B cell (primary cell): ENCODE results near the gene CUL3. TPM values are rescaled to one million over a fixed set of nuclear protein-coding genes. Genes with fewer than 3 reads are reported as not detected.

Experiments
- ATAC-seq: fragments of 200-7000 bp; cut with Tn5 transposase; one replicate; pipeline ENCODE4 v1.10.0; 2021; ENCODE audit warnings: low read depth, mild to moderate bottlenecking, moderate number of reproducible peaks, moderate library complexity
- CTCF ChIA-PET: fragments of 350-600 bp; sonication (Branson Sonifier 250); formaldehyde crosslinking; loops from one replicate; lab custom pipeline; 2021; ENCODE audit warnings: antibody characterized with exemption, inconsistent platforms; lab: Charles Lee
- POLR2A ChIA-PET: fragments of 350-600 bp; sonication (Branson Sonifier 250); formaldehyde crosslinking; loops from one replicate; lab custom pipeline; 2021; ENCODE audit warnings: antibody characterized with exemption; lab: Charles Lee
- DNase-seq: peaks from one replicate; pipeline ENCODE4 v3.0.0; 2013
- H2AFZ ChIP-seq: 2 replicates; pipeline ENCODE4 v1.6.1; 2012; ENCODE audit warnings: mild to moderate bottlenecking, low read depth, low read length; ENCODE audit not compliant: insufficient read depth, poor library complexity, severe bottlenecking
- H3K27ac ChIP-seq, 2 donors: 1 replicate in 1 of 2; 2 replicates in 1 of 2; pipeline ENCODE4 v1.5.1; 2012 to 2013; ENCODE audit warnings: low read length in 2 of 2, mild to moderate bottlenecking in 2 of 2, moderate library complexity in 1 of 2
- H3K27me3 ChIP-seq, 4 experiments: fragments of 200-600 bp in 1 of 4; sonication (generic) in 1 of 4; replicated peaks in 1 of 4; 1 replicate in 2 of 4; 2 replicates in 2 of 4; pipeline versions ENCODE4 v1.6.1 to v1.7.0; 2013 to 2016; ENCODE audit warnings: low read length in 3 of 4, mild to moderate bottlenecking in 2 of 4, mixed read lengths in 1 of 4, moderate library complexity in 1 of 4; ENCODE audit not compliant: insufficient read depth in 4 of 4, control insufficient read depth in 3 of 4; ENCODE audit errors: control extremely low read depth in 1 of 4
- H3K36me3 ChIP-seq, 2 experiments: replicated peaks in 1 of 2; 1 replicate in 1 of 2; 2 replicates in 1 of 2; pipeline versions ENCODE4 v1.6.1 to v1.7.1; 2013; ENCODE audit warnings: low read length in 1 of 2; ENCODE audit not compliant: insufficient read depth in 2 of 2, control insufficient read depth in 1 of 2; ENCODE audit errors: control extremely low read depth in 1 of 2, extremely low read depth in 1 of 2
- H3K4me1 ChIP-seq, 2 donors: fragments of 200-600 bp in 1 of 2; sonication (generic) in 1 of 2; 1 replicate in 1 of 2; 2 replicates in 1 of 2; pipeline versions ENCODE4 v1.5.1 to v1.6.1; 2013 to 2017; ENCODE audit warnings: low read length in 2 of 2; ENCODE audit not compliant: control insufficient read depth in 2 of 2, insufficient read depth in 2 of 2
- H3K4me2 ChIP-seq: replicated peaks from 2 replicates; pipeline ENCODE3; 2012; ENCODE audit warnings: mild to moderate bottlenecking, low read depth, low read length; ENCODE audit not compliant: poor library complexity, severe bottlenecking
- H3K4me3 ChIP-seq, 5 experiments: fragments of 200-600 bp in 1 of 5; sonication (generic) in 1 of 5; 1 replicate in 3 of 5; 2 replicates in 2 of 5; pipeline versions ENCODE4 v1.5.1 to v1.7.0; 2011 to 2016; ENCODE audit warnings: low read length in 4 of 5, mild to moderate bottlenecking in 4 of 5, low read depth in 2 of 5, control low read depth in 1 of 5, moderate library complexity in 1 of 5; ENCODE audit not compliant: insufficient read depth in 1 of 5; ENCODE audit errors: control extremely low read depth in 1 of 5, extremely low read depth in 1 of 5
- H3K79me2 ChIP-seq: fragments of 200-600 bp; sonication (generic); one replicate; pipeline ENCODE4 v1.6.0; 2016; ENCODE audit warnings: low read length; ENCODE audit not compliant: control insufficient read depth, insufficient read depth
- H3K9ac ChIP-seq: fragments of 200-600 bp; sonication (generic); 2 replicates; pipeline ENCODE4 v1.6.1; 2017; ENCODE audit warnings: mild to moderate bottlenecking, low read length, moderate library complexity
- H3K9me3 ChIP-seq, 3 donors: one replicate each; pipeline versions ENCODE4 v1.6.1 to v1.7.1; 2013; ENCODE audit warnings: low read length in 2 of 3; ENCODE audit not compliant: control insufficient read depth in 2 of 3, insufficient read depth in 1 of 3; ENCODE audit errors: control extremely low read depth in 1 of 3
- H4K20me1 ChIP-seq: 2 replicates; pipeline ENCODE4 v1.6.0; 2012; ENCODE audit warnings: mild to moderate bottlenecking, low read length; ENCODE audit not compliant: insufficient read depth, control insufficient read depth, poor library complexity, severe bottlenecking
- H3K27ac Mint-ChIP-seq: one replicate; pipeline ENCODE4 v1.8.0; 2021; ENCODE audit warnings: mixed read lengths
- H3K27me3 Mint-ChIP-seq: one replicate; pipeline ENCODE4 v1.8.0; 2021; ENCODE audit warnings: mixed read lengths
- H3K4me1 Mint-ChIP-seq: one replicate; pipeline ENCODE4 v1.8.0; 2021; ENCODE audit warnings: mixed read lengths
- H3K4me3 Mint-ChIP-seq: one replicate; pipeline ENCODE4 v1.8.0; 2021; ENCODE audit warnings: mixed read lengths
- H3K9me3 Mint-ChIP-seq: one replicate; pipeline ENCODE4 v1.8.0; 2022; ENCODE audit warnings: mixed read lengths; ENCODE audit not compliant: insufficient read depth
- CTCF ChIP-seq: fragments of 200-600 bp; IDR thresholded peaks from one replicate; pipeline ENCODE4 v1.8.0; 2022; ENCODE audit warnings: antibody characterized with exemption, mild to moderate bottlenecking
- EZH2 ChIP-seq: IDR thresholded peaks from 2 replicates; pipeline ENCODE4 v1.6.1; 2012; ENCODE audit warnings: borderline replicate concordance, low read depth, mild to moderate bottlenecking, moderate library complexity, low read length; ENCODE audit not compliant: insufficient read depth, poor library complexity, severe bottlenecking
- WGBS: methylation state at CpG from one replicate; pipeline ENCODE4 v1.1.5; 2013; ENCODE audit warnings: missing lambda C conversion rate; ENCODE audit not compliant: insufficient coverage; 5-methylcytosine and 5-hydroxymethylcytosine counted together
- intact Hi-C: fragments of 100-400 bp; cut with micrococcal nuclease; formaldehyde crosslinking; loops from one replicate; pipeline ENCODE4 v1.10.0; 2022
- polyA plus RNA-seq: library from polyadenylated mRNA; depleted of rRNA; stranded (reverse); fragments of >200 nt; gene quantifications from 2 replicates; pipeline ENCODE4 v1.2.3, GENCODE V29; 2012
- total RNA-seq, 2 donors: library from RNA; stranded (reverse); fragments of 120-200 nt in 1 of 2; gene quantifications; 1 replicate in 1 of 2; 2 replicates in 1 of 2; pipeline versions ENCODE4 v1.2.3 to v1.2.4, GENCODE V29; 2013 to 2022

The CUL3 gene
- total and polyA plus RNA-seq, 2 donors (not counting 1 experiment from before 2014, with no cell fraction given) = 31.1 to 138 TPM

- H3K9me3 ChIP-seq = peaks cover 0 to 12% (median 0%) of the 10 kb centered on the region in 3 donors
- no peak overlapping the region for H2AFZ ChIP-seq
- no peaks in the 10 kb centered on the region for H3K79me2 ChIP-seq
- no peak overlapping the region for H3K27ac ChIP-seq
- no peak overlapping the region for H3K27ac Mint-ChIP-seq
- H3K4me1 ChIP-seq = no peaks in the 10 kb centered on the region
- peaks cover 9% of the 10 kb centered on the region for H3K27me3 Mint-ChIP-seq
- H3K36me3 ChIP-seq = no peaks in the 10 kb centered on the region
- 13% methylated on average over 1 of the region's 2 CpGs for WGBS
- no peak overlapping the region for H3K4me3 Mint-ChIP-seq
- intact Hi-C loops = no loop called here
- H3K4me3 ChIP-seq = no peak overlapping the region
- no peaks in the 10 kb centered on the region for H4K20me1 ChIP-seq
- no peak overlapping the region for H3K4me2 ChIP-seq
- DNase-seq (no peak), ATAC-seq (no peak)
- ChIA-PET POLR2A (no interaction called here), CTCF (no interaction called here)
- TF ChIP-seq CTCF (no peak), EZH2 (no peak)
- peaks cover 4% of the 10 kb centered on the region for H3K4me1 Mint-ChIP-seq
- H3K9me3 Mint-ChIP-seq = no peaks in the 10 kb centered on the region
- no peak overlapping the region for H3K9ac ChIP-seq
- H3K27me3 ChIP-seq = no peaks in the 10 kb centered on the region
These were observed 155.7 kb downstream of the CUL3 start for GRCh38 chr2:224429441-224429810.

GRCh38 chr2:224428787-224429440, 156.2 kb downstream of the CUL3 start:
- H3K79me2 ChIP-seq = no peaks in the 10 kb centered on the region
- ChIA-PET CTCF (no interaction called here), POLR2A (no interaction called here)
- no peak for ATAC-seq
- H3K27ac ChIP-seq = no peak overlapping the region
- no peak overlapping the region for H3K4me3 ChIP-seq
- H3K4me1 ChIP-seq = no peaks in the 10 kb centered on the region
- H3K9me3 ChIP-seq = peaks cover 0 to 12% (median 0%) of the 10 kb centered on the region in 3 donors
- Mint-ChIP-seq H3K27me3 (peaks cover 9% of the 10 kb centered on the region), H3K9me3 (no peaks in the 10 kb centered on the region), H3K4me3 (no peak overlapping the region), H3K27ac (no peak overlapping the region), H3K4me1 (peaks cover 4% of the 10 kb centered on the region)
- no peaks in the 10 kb centered on the region for H3K27me3 ChIP-seq
- H3K36me3 ChIP-seq = no peaks in the 10 kb centered on the region
- no peak overlapping the region for H2AFZ ChIP-seq
- DNase-seq = no peak
- 45% methylated on average over 2 of the region's 3 CpGs for WGBS
- TF ChIP-seq EZH2 (no peak), CTCF (no peak)
- no peaks in the 10 kb centered on the region for H4K20me1 ChIP-seq
- intact Hi-C loops = no loop called here
- no peak overlapping the region for H3K4me2 ChIP-seq
- no peak overlapping the region for H3K9ac ChIP-seq
